BE2C (cell line): Measurements from ENCODE around the gene ANKRD44.

Source experiments
- DNase-seq: peaks from one replicate; pipeline ENCODE4 v3.0.0-alpha.2; 2020
- H3K27me3 ChIP-seq: fragments of 250-450 bp; sonication (Bioruptor Pico); 2 replicates; pipeline ENCODE4 v1.5.1; 2020; ENCODE audit warnings: mild to moderate bottlenecking
- H3K36me3 ChIP-seq: fragments of 250-450 bp; sonication (Bioruptor Pico); 2 replicates; pipeline ENCODE4 v1.5.1; 2020; ENCODE audit warnings: mild to moderate bottlenecking
- H3K4me1 ChIP-seq: fragments of 250-450 bp; sonication (Bioruptor Pico); 2 replicates; pipeline ENCODE4 v1.5.1; 2020
- H3K4me3 ChIP-seq: 2 replicates; pipeline ENCODE4 v1.5.1; 2011; ENCODE audit warnings: low read depth, low read length
- H3K9me3 ChIP-seq: fragments of 250-450 bp; sonication (Bioruptor Pico); 2 replicates; pipeline ENCODE4 v1.5.1; 2020
- CTCF ChIP-seq: IDR thresholded peaks from 2 replicates; pipeline ENCODE4 v1.5.1; 2012; ENCODE audit warnings: mild to moderate bottlenecking, low read depth, low read length

The ANKRD44 gene

GRCh38 chr2:196970099-196970498, 340.5 kb downstream of the ANKRD44 start:
- Histone ChIP-seq H3K27me3 (no peaks in the 10 kb centered on the region), H3K36me3 (no peaks in the 10 kb centered on the region), H3K9me3 (no peaks in the 10 kb centered on the region), H3K4me3 (no peak overlapping the region), H3K4me1 (no peaks in the 10 kb centered on the region)
- TF ChIP-seq CTCF: no peak
- no peak for DNase-seq

- Histone ChIP-seq H3K36me3 (no peaks in the 10 kb centered on the region), H3K4me3 (no peak overlapping the region), H3K27me3 (no peaks in the 10 kb centered on the region), H3K9me3 (no peaks in the 10 kb centered on the region), H3K4me1 (no peaks in the 10 kb centered on the region)
- DNase-seq: no peak
- TF ChIP-seq CTCF: no peak
Observed at GRCh38 chr2:196968516-196968915, 342.1 kb downstream of the ANKRD44 start.

GRCh38 chr2:196967775-196968174, 342.8 kb downstream of the ANKRD44 start:
- TF ChIP-seq CTCF: no peak
- Histone ChIP-seq H3K9me3 (no peaks in the 10 kb centered on the region), H3K36me3 (no peaks in the 10 kb centered on the region), H3K4me3 (no peak overlapping the region), H3K4me1 (no peaks in the 10 kb centered on the region), H3K27me3 (no peaks in the 10 kb centered on the region)
- no peak for DNase-seq

GRCh38 chr2:196967116-196967515, 343.5 kb downstream of the ANKRD44 start:
- DNase-seq: no peak
- no peaks in the 10 kb centered on the region for H3K27me3 ChIP-seq
- TF ChIP-seq CTCF: no peak
- H3K36me3 ChIP-seq: no peaks in the 10 kb centered on the region
- no peak overlapping the region for H3K4me3 ChIP-seq
- no peaks in the 10 kb centered on the region for H3K9me3 ChIP-seq
- H3K4me1 ChIP-seq: no peaks in the 10 kb centered on the region

- Histone ChIP-seq H3K4me1 (no peaks in the 10 kb centered on the region), H3K9me3 (no peaks in the 10 kb centered on the region), H3K36me3 (no peaks in the 10 kb centered on the region), H3K4me3 (no peak overlapping the region), H3K27me3 (no peaks in the 10 kb centered on the region)
- no peak for TF ChIP-seq CTCF
- DNase-seq: no peak
Observed at GRCh38 chr2:196966061-196966460, 344.5 kb downstream of the ANKRD44 start.

- H3K4me3 ChIP-seq: no peak overlapping the region
- no peaks in the 10 kb centered on the region for H3K9me3 ChIP-seq
- no peaks in the 10 kb centered on the region for H3K27me3 ChIP-seq
- DNase-seq: no peak
- H3K4me1 ChIP-seq: no peaks in the 10 kb centered on the region
- TF ChIP-seq CTCF: no peak
- no peaks in the 10 kb centered on the region for H3K36me3 ChIP-seq
Observed at GRCh38 chr2:196965651-196966050, 344.9 kb downstream of the ANKRD44 start.
